Measurements from ENCODE around the gene TMEM175. TPM values are rescaled to one million over a fixed set of nuclear protein-coding genes. Genes with fewer than 3 reads are reported as not detected.

TMEM175 gene
- total RNA-seq, 2 donors from 2014 or later, result 44.1 to 74.6 TPM

DNA sequence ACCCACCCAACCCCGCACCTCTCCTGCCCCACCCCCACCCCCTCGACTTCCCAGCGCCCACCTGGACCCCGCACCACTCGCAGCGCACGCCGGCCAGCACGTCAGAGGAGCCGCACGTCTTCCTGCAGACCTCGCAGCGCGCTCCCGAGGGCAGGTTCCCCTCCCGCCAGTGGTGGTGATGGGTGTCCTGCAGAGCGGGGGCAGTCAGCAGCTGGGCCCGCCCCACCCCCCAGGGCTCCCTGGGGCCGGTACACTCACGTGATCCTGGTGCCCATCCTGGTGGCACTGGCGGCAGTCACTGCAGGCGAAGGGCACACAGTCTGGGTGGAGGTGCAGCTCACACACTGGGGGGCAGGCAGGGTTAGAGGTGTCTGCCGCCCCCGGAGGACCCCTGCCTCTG, 36.0 kb downstream of the TMEM175 start:
- 34% methylated on average over 9 of the region's 24 CpGs for WGBS
- Histone ChIP-seq H3K36me3 (peaks cover 0 to 4% of the 10 kb centered on the region in 2 donors), H3K4me3 (peak overlapping the region in 1 of 2 donors; percentile 8), H3K27me3 (replicated peaks; ENCODE audit: insufficient read depth) (no peaks in the 10 kb centered on the region), H3K4me1 (replicated peaks) (peaks cover 11% of the 10 kb centered on the region), H3K9me3 (no peaks in the 10 kb centered on the region), H3K27ac (no peak overlapping the region)
- intact Hi-C loops (cut with DNase I), result no loop called here
- DNase-seq (ENCODE audit: low spot score), result no peak
- TF ChIP-seq, protein P1, sequence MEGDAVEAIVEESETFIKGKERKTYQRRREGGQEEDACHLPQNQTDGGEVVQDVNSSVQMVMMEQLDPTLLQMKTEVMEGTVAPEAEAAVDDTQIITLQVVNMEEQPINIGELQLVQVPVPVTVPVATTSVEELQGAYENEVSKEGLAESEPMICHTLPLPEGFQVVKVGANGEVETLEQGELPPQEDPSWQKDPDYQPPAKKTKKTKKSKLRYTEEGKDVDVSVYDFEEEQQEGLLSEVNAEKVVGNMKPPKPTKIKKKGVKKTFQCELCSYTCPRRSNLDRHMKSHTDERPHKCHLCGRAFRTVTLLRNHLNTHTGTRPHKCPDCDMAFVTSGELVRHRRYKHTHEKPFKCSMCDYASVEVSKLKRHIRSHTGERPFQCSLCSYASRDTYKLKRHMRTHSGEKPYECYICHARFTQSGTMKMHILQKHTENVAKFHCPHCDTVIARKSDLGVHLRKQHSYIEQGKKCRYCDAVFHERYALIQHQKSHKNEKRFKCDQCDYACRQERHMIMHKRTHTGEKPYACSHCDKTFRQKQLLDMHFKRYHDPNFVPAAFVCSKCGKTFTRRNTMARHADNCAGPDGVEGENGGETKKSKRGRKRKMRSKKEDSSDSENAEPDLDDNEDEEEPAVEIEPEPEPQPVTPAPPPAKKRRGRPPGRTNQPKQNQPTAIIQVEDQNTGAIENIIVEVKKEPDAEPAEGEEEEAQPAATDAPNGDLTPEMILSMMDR (IDR thresholded peaks at IDR 0.05), result no peak
- TF ChIP-seq POLR2AphosphoS5 (IDR thresholded peaks at IDR 0.05) (no peak), POLR2A (IDR thresholded peaks at IDR 0.05) (no peak)

DNA sequence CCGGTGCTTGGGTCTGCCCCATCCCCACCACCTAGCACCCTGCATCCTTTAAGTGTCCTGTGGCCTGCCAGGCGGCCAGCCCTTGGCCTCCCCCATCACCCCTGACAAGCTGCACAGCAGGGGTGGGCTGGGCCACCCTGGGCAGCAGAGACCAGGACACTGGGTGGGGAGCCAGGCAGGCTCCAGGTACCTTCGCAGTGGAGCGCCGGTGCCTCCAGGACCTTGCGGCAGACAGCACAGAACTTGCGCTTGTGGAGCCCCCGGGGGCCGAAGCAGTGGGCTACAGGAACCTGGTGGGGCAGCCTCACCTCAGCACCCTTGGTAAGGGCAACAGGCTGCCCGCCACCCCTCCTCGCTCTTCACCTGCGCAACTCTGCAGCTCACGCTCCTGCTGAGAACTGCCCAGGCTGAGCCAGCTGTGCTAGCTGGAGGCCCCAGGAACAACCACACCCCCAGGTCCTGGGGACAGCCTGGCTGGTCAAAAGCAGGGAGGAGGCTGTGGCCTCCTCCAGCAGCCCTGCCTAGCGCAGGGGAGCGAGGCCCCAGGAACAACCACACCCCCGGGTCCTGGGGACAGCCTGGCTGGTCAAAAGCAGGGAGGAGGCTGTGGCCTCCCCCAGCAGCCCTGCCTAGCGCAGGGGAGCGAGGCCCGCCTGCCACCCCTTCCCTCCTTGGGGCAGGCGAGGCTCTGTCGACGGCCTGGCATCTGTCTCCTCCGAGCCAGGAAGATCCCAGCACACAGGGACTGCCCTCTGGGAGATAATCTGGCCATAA, 36.5 kb downstream of the TMEM175 start:
- no peak for TF ChIP-seq POLR2AphosphoS5 (IDR thresholded peaks at IDR 0.05)
- no peak for TF ChIP-seq POLR2A (IDR thresholded peaks at IDR 0.05)
- TF ChIP-seq, protein P1 (IDR thresholded peaks at IDR 0.05), result no peak
- intact Hi-C loops (cut with DNase I), result no loop called here
- WGBS, result 88% methylated on average over 23 of the region's 23 CpGs
- no peak overlapping the region for H3K4me3 ChIP-seq
- no peaks in the 10 kb centered on the region for H3K27me3 ChIP-seq (replicated peaks; ENCODE audit: insufficient read depth)
- peaks cover 0 to 4% of the 10 kb centered on the region in 2 donors for H3K36me3 ChIP-seq
- H3K27ac ChIP-seq, result no peak overlapping the region
- H3K9me3 ChIP-seq, result no peaks in the 10 kb centered on the region
- DNase-seq (ENCODE audit: low spot score), result no peak
- peaks cover 11% of the 10 kb centered on the region for H3K4me1 ChIP-seq (replicated peaks)

DNA sequence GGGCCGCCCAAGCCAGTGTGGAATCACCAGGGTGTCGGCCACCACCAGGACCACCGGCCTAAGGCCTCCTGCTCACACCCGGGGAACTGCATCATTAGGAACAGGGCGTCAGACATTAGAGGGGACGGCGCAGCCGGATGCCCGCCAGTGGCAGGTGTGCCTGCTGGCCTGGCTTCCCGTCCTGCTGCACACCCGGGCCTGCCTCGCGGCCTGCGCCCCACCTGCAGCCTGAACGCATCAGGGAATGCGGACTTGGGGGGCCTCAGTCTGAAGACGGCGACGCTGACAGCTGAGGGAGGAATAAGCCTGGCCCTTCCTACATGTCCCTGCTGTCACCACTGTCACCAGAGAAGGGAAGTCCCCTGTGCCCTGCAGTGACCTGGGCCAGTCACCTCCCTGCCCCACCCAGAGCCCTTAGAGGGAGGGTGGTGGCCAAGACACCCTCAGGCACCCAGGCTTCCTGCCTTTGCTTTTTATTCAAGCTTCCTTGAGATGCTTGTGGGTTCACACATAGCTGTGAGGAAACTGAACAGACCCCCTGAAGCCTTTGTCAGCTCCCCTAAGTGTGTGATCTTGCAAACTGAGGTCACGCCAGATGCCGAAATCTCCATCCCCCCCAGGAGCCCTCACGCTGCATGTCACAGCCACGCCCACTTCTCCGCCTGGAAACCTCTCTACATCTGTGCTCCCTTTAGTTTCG, 37.9 kb downstream of the TMEM175 start:
- H3K9me3 ChIP-seq, result no peaks in the 10 kb centered on the region
- intact Hi-C loops (cut with DNase I), result loop anchor here (5.0 kb wide), 1 partner anchor 38 kb away; the partner anchor contains the start of genes GAK and TMEM175
- no peak for DNase-seq (ENCODE audit: low spot score)
- TF ChIP-seq POLR2A (IDR thresholded peaks at IDR 0.05) (no peak), POLR2AphosphoS5 (IDR thresholded peaks at IDR 0.05) (no peak)
- TF ChIP-seq, protein P1 (IDR thresholded peaks at IDR 0.05), result no peak
- 91% methylated on average over 25 of the region's 25 CpGs for WGBS
- no peak overlapping the region for H3K4me3 ChIP-seq
- H3K36me3 ChIP-seq, result peaks cover 0 to 4% of the 10 kb centered on the region in 2 donors
- peaks cover 11% of the 10 kb centered on the region for H3K4me1 ChIP-seq (replicated peaks)
- no peak overlapping the region for H3K27ac ChIP-seq
- no peaks in the 10 kb centered on the region for H3K27me3 ChIP-seq (replicated peaks; ENCODE audit: insufficient read depth)

DNA sequence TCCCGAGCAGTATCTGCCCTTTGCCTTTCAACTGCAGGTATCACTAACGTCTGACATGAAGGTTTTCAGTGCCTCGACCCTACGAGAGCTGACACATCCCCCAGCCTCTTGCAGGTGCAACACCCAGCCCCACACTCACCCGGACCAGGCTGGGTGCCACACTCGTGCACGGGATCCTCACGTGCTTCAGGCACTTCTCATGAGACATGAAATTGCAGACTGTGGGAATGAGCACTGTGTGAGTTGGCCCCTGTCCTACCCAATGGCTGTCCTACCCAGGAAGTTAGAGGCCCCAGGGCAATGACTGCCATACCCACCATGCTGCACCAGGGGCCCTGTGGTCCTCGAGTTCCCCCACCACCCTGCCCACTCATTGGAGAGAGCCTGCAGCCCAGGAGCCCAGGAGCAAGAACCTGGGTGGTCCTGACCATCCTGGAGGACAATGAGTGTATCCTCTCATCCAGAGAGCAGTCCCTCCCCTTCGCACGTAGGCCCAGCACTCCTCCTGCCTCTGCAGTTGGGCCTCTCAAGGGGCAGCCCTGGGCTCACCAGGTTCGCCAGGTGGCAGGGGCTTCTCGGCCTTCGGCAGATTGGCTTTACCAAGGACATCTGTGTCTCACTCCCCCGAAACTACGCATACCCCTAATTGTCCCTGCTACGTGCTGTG, 38.7 kb downstream of the TMEM175 start:
- H3K9me3 ChIP-seq, result no peaks in the 10 kb centered on the region
- H3K4me3 ChIP-seq, result no peak overlapping the region
- peaks cover 0 to 4% of the 10 kb centered on the region in 2 donors for H3K36me3 ChIP-seq
- no peak overlapping the region for H3K27ac ChIP-seq
- WGBS, result 79% methylated on average over 17 of the region's 17 CpGs
- TF ChIP-seq POLR2AphosphoS5 (IDR thresholded peaks at IDR 0.05) (no peak), POLR2A (IDR thresholded peaks at IDR 0.05) (no peak)
- TF ChIP-seq, protein P1 (IDR thresholded peaks at IDR 0.05), result no peak
- intact Hi-C loops (cut with DNase I), result loop anchor here (5.0 kb wide), 1 partner anchor 39 kb away; the partner anchor contains the start of genes GAK and TMEM175
- peaks cover 11% of the 10 kb centered on the region for H3K4me1 ChIP-seq (replicated peaks)
- no peak for DNase-seq (ENCODE audit: low spot score)
- no peaks in the 10 kb centered on the region for H3K27me3 ChIP-seq (replicated peaks; ENCODE audit: insufficient read depth)

Data from prostate gland (tissue), 2 donors.